SK-N-SH treated with all-trans-retinoic acid at 6 μM for 48 hours (cell line): ENCODE measurements around the gene SLC44A3.

Source experiments
- BACH2 ChIP-seq: fragments of 250-450 bp; sonication (Bioruptor Pico); IDR thresholded peaks from 2 replicates; pipeline ENCODE4 v1.9.0; 2021; ENCODE audit warnings: mild to moderate bottlenecking, borderline replicate concordance
- CSRNP3 ChIP-seq: fragments of 250-450 bp; sonication (Bioruptor Pico); IDR thresholded peaks from 2 replicates; pipeline ENCODE4 v1.5.1; 2021; ENCODE audit warnings: mild to moderate bottlenecking, moderate library complexity
- GLIS3 ChIP-seq: fragments of 250-450 bp; sonication (Bioruptor Pico); IDR thresholded peaks from 2 replicates; pipeline ENCODE4 v1.5.0; 2020; ENCODE audit warnings: mild to moderate bottlenecking, moderate library complexity
- TCF4 ChIP-seq: fragments of 250-450 bp; sonication (Bioruptor Pico); IDR thresholded peaks from 2 replicates; pipeline ENCODE4 v1.8.0; 2021; ENCODE audit warnings: mild to moderate bottlenecking, moderate library complexity, borderline replicate concordance
- TOX ChIP-seq: fragments of 250-450 bp; sonication (Bioruptor Pico); IDR thresholded peaks from 2 replicates; pipeline ENCODE4 v1.8.0; 2021; ENCODE audit warnings: mild to moderate bottlenecking, moderate library complexity, borderline replicate concordance
- ZC3H10 ChIP-seq: fragments of 250-450 bp; sonication (Bioruptor Pico); IDR thresholded peaks from 2 replicates; pipeline ENCODE4 v1.5.1; 2021; ENCODE audit warnings: mild to moderate bottlenecking, moderate library complexity
- ZFP30 ChIP-seq: fragments of 450-650 bp; formaldehyde crosslinking; IDR thresholded peaks from 2 replicates; pipeline ENCODE4 v1.5.0; 2022; ENCODE audit warnings: mild to moderate bottlenecking, moderate library complexity
- ZNF565 ChIP-seq: fragments of 450-650 bp; formaldehyde crosslinking; conservative IDR thresholded peaks from 2 replicates; pipeline ENCODE4 v1.5.0; 2020; ENCODE audit warnings: low read depth, mild to moderate bottlenecking, moderate library complexity
- ZNF8 ChIP-seq: fragments of 450-650 bp; formaldehyde crosslinking; IDR thresholded peaks from 2 replicates; pipeline ENCODE4 v1.5.0; 2020; ENCODE audit warnings: mild to moderate bottlenecking, moderate library complexity
- TF ChIP-seq, protein P1 (sequence below): fragments of 250-450 bp; sonication (Bioruptor Pico); IDR thresholded peaks from 2 replicates; pipeline ENCODE4 v1.8.0; 2020; ENCODE audit warnings: mild to moderate bottlenecking, moderate library complexity, borderline replicate concordance

DNA sequence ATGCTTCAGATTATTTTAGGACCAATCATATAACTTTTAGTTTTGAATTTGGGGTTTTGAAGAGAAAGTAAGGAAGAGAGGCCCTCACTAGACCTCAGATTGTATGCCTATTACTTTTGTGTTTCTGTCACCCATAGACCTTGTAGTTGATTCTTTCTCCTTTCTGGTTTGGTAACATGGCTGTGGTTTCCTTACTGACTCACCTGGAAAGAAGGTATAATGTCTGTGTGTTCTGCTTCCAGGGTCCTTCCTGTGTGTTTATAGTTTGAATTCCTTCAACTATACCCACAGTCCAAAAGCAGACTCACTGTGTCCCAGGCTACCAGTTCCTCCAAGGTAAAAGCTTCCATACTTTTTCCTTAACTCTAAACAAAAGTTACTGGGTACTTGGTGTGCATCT lies 8.1 kb downstream of the SLC44A3 start:
- TF ChIP-seq, protein P1, sequence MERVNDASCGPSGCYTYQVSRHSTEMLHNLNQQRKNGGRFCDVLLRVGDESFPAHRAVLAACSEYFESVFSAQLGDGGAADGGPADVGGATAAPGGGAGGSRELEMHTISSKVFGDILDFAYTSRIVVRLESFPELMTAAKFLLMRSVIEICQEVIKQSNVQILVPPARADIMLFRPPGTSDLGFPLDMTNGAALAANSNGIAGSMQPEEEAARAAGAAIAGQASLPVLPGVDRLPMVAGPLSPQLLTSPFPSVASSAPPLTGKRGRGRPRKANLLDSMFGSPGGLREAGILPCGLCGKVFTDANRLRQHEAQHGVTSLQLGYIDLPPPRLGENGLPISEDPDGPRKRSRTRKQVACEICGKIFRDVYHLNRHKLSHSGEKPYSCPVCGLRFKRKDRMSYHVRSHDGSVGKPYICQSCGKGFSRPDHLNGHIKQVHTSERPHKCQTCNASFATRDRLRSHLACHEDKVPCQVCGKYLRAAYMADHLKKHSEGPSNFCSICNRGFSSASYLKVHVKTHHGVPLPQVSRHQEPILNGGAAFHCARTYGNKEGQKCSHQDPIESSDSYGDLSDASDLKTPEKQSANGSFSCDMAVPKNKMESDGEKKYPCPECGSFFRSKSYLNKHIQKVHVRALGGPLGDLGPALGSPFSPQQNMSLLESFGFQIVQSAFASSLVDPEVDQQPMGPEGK (CRISPR knock-in tag): no peak
- TF ChIP-seq ZFP30 (CRISPR knock-in tag) (no peak), CSRNP3 (CRISPR knock-in tag) (no peak), GLIS3 (CRISPR knock-in tag) (no peak), TCF4 (no peak), ZNF565 (CRISPR knock-in tag) (no peak), BACH2 (CRISPR knock-in tag) (no peak), TOX (CRISPR knock-in tag) (no peak), ZC3H10 (no peak), ZNF8 (no peak)
